ENCODE results near the gene PLA2G7.
"Not testable (repeated sequence)": the region's sequence is repeated elsewhere in the genome, so short reads cannot be mapped to it uniquely, and the experiment has no call there.

GRCh38 chr6:46774736-46775135 is 39.6 kb upstream of the PLA2G7 start:
- TF ChIP-seq POLR2A, CTCF, POLR2AphosphoS5, EP300 (IDR thresholded peaks at IDR 0.05): not testable (repeated sequence)

All from stomach (tissue), 4 donors.